ENCODE measurements around the gene ALDH16A1.

Gene ALDH16A1

DNA sequence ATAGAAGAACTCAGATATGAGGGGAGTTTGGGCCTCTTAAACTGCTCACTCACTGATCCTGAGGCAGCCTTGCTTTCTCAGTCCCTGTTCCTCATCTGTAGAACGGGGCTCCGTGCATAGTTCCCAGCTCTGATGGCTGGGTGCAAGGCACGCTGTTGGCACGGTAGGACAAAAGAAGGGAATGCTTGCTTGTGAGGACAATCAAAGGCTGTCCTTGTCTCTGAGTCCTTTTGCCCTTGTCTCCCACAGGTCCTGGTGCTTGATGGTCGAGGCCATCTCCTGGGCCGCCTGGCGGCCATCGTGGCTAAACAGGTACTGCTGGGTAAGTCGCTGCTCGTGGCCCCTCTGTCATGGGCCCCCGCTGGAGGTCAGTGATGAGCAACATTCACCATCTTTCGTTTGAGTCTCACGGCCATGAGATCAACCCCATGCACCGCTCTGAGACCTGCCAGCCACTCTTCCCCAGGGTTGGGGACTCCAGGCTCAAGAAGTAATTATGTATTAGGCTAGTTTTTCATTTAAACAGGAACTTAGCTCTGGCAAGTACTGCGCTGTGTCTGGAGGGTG is 36.7 kb downstream of the ALDH16A1 start:
- no peak for DNase-seq

DNA sequence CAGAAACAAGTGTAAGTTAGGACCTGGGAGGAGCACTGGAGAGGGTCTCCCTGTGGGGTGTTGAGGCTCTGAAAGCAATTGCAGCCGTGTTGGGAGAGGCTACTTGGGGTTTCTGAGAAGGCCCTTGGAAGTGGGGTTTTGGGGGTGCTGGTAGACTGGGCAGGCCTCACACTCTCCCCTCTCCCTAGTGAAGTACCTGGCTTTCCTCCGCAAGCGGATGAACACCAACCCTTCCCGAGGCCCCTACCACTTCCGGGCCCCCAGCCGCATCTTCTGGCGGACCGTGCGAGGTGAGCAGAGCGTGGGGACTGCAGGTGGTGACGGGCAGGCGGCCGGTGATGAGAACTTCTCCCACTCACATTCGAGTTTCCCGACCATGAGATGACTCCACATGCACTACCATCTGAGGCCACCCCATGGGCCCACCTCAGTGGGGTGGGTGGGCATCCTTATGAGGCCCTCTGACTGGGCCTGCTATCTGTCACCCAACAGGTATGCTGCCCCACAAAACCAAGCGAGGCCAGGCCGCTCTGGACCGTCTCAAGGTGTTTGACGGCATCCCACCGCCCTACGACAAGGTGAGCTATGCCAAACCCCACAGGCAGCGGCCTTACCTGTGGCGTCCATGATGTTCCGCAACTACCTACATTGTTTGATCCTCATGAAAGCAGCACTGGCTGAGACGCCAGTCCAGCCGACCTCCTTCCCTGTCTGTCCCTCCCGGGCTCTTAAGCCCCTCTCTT is 37.4 kb downstream of the ALDH16A1 start:
- no peak for DNase-seq

DNA sequence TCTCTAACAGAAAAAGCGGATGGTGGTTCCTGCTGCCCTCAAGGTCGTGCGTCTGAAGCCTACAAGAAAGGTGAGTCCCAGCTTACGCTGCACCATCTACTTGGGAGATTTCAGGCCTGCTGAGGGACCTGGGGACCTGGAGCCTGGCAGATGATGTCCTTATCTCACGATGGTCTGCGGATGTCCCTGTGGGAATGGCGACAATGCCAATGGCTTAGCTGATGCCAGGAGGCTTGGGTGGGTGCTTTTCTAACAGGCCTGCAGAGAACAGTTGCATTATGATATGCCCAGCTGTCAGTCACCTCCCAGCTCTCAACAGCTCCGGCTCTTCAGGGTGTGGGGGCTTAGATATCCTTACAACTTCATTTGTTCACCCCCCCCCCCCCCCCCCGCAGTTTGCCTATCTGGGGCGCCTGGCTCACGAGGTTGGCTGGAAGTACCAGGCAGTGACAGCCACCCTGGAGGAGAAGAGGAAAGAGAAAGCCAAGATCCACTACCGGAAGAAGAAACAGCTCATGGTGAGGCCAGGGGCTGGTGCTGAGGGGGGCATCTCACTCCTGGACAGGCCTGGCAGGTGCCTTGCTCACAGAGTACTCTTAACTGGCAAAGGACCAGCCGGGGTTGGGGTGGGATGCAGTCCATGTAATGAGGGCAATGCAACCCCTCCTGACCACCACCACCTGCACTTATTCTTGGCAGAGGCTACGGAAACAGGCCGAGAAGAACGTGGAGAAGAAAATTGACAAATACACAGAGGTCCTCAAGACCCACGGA is 38.2 kb downstream of the ALDH16A1 start:
- DNase-seq, result no peak

DNA sequence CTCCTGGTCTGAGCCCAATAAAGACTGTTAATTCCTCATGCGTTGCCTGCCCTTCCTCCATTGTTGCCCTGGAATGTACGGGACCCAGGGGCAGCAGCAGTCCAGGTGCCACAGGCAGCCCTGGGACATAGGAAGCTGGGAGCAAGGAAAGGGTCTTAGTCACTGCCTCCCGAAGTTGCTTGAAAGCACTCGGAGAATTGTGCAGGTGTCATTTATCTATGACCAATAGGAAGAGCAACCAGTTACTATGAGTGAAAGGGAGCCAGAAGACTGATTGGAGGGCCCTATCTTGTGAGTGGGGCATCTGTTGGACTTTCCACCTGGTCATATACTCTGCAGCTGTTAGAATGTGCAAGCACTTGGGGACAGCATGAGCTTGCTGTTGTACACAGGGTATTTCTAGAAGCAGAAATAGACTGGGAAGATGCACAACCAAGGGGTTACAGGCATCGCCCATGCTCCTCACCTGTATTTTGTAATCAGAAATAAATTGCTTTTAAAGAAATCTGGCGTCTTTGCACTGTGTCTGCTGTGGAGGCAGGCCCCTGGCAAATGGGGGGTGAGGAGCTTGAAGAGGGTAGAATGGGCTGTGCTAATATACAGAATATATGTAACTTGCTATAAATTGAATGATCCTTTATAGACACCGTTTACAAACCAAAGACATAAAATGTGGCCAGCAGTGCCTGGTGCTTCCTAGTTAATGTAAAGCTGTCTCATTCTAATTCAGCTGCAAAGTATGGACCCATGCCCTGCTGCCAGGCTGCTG is 39.0 kb downstream of the ALDH16A1 start:
- no peak for DNase-seq

DNA sequence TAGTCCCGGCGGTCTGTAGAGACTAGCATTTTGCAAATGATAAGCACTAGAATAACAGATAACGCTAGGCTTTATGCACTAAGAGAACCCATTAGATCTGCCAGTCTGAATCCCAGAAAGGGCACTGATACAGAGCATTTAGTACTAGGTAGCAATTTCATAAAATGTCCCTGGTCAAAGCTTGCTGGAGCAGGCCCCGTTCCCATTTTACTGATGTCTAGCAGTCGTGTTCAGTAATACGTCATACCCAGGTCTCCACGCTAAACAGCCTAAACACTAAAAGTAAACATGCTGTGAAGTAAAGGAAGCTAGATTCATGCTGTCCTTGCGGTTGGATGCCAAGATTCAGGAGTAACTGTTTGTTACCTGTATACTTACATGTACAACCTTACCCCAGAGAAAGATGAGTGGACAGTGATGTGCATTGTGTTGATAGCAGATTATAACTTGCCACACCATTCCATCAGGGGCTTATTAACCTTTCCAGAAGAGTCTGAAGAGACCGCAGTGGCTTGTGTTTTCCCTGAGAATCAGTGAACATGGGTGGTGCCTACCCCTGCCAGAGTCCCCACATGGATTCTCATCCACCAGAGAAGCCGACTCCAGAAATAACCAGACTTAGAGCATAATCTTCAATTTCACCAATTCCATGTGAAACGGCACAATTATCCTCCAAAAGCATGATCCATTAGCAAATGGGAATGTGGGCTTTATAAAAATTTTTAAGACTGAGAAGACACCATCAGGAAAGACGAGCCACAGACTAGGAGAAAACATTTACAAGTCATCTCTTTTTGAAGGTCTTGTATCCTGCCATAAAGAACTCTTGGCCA is 39.8 kb downstream of the ALDH16A1 start:
- DNase-seq, result no peak

DNA sequence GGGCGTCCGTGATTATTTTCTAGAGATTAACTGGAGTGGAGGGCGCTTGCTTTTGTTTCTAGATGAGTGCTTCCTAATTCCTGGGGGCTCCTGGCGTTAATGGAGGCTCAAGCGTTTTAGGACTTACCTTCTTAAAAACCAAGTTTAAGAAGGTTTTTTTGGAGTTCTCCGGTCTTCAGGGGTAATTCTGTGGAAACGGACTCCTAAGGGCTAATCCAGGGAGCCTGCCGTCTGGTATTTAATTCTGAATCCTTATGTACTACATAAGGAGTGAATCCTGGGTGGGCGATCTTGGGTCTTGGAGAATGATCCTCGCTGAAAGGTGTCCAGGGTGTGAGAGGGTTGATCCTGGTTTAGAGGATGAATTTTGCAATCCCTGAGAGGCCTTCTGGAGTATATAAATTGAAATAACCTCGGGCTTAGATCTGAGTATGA is 43.6 kb downstream of the ALDH16A1 start:
- no peak for DNase-seq

DNA sequence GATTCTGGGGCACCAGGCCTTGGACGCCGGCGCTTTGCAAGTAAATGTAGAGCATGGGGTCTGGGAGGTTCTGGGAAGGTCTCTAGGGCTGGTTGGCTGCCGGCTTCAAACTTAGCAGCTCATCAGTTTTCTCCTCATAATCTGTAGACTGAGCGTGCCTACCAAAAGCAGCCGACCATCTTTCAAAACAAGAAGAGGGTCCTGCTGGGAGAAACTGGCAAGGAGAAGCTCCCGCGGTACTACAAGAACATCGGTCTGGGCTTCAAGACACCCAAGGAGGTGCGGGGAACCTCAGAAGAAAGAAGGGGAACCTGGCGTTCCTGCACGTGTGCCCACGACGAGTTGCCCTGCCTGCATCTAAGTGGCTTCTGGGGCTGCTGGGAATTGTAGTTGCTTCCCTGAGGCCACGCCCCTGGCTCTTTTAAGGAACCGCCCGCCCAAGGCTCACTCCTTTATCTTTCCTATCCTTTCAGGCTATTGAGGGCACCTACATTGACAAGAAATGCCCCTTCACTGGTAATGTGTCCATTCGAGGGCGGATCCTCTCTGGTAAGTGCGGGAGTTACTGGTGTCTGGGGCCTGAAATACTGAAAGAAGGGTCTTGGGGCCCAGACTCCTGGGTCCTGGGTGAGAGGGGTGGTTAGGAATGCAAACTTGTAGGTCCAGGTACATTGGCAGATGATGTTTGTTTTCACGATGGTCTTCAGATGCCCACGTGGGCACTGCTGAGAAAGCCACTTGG is 44.2 kb downstream of the ALDH16A1 start:
- DNase-seq, result peak; percentile 21

DNA sequence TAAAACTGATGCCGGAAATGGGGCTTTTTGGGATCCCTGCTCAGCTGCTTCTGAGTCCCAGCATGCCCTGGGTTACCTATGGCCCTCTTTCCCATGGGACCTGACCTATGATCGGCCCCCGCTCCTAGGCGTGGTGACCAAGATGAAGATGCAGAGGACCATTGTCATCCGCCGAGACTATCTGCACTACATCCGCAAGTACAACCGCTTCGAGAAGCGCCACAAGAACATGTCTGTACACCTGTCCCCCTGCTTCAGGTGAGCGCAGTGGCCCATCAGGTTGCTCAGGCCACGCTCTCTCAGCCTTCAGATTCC is 44.7 kb downstream of the ALDH16A1 start:
- DNase-seq, result no peak

DNA sequence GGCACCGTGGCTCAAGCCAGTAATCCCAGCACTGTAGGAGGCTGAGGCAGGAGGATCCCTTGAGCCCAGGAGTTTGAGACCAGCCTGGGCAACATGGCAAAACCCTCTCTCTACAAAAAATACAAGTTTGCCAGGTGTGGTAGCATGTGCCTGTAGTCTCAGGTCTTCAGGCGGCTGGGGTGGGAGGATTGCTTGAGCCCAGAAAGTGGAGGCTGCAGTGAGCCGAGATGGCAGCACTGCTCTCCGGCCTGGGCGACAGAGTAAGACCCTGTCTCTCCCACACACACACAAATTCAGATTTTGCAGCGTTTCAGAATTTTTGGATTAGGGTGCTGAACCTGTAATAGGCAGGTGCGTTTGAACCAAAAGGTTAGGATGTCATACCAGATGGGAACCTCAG is 45.5 kb downstream of the ALDH16A1 start:
- no peak for DNase-seq

DNA sequence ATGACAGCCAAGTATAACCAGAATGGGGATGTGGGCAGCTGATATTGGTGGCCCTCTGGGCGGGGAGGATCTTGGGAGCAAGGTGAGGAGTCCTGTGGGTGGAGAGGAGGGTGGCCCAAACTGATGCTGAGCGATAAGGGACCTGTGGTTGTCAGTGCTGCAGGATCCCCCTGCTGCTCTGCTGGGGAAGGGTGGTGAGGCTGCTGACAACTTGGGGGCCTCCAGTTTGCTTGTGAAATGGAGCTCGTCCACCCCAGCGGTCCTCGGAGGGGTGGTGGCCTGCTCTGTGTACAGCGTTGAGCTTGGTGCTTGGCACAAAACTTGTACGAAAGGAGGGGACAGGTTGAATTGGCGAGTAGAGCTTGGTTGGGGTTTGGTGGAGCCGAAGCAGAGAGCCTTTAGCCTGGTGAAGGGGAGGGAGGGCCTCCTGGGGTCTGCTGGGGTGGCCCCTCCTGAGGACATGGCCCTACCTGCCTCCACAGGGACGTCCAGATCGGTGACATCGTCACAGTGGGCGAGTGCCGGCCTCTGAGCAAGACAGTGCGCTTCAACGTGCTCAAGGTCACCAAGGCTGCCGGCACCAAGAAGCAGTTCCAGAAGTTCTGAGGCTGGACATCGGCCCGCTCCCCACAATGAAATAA is 46.1 kb downstream of the ALDH16A1 start:
- DNase-seq, result no peak

DNA sequence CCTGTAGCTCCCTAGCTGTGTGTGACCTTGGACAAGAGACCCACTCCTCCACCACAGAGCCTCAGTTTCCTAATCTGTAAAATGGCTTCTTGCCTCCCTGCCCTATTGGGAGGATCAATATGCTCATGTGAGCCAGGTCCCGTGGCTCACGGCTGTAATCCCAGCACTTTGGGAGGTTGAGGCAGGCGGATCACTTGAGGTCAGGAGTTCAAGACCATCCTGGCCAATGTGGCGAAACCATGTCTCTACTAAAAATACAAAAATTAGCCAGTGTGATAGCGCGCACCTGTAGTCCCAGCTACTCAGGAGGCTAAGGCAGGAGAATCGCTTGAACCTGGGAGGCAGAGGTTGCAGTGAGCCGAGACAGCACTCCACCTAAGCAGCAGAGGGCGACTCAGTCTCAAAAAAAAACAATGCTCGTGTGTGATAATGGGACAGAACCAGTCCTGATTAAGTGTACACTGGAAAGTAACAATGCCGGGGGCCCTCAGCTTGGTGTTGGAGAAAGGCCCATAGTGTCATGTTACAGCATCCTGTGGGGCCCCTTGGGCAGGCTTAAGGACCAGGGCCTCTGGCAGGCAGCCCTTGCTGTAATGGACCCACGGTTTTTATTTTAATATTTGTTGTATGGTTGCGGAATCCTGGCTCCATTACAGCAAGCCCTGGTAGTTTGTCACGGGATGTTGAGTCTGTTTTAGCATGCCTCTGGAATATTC is 50.0 kb downstream of the ALDH16A1 start:
- peak; percentile 51 for DNase-seq

DNA sequence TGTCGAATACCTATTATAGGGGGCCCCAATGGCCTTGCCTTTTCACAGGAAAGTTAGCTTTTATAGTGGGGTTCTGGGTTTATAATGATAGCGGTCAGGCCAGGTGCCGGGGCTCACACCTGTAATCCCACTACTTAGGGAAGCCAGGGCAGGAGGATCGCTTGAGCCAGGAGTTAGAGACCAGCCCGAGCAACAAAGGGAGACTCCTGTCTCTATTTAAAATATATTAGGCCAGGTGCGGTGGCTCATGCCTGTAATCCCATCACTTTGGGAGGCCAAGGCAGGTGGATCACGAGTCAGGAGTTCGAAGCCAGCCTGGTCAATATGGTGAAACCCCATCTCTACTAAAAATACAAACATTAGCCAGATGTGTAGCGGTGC is 50.5 kb downstream of the ALDH16A1 start:
- no peak for DNase-seq

DNA sequence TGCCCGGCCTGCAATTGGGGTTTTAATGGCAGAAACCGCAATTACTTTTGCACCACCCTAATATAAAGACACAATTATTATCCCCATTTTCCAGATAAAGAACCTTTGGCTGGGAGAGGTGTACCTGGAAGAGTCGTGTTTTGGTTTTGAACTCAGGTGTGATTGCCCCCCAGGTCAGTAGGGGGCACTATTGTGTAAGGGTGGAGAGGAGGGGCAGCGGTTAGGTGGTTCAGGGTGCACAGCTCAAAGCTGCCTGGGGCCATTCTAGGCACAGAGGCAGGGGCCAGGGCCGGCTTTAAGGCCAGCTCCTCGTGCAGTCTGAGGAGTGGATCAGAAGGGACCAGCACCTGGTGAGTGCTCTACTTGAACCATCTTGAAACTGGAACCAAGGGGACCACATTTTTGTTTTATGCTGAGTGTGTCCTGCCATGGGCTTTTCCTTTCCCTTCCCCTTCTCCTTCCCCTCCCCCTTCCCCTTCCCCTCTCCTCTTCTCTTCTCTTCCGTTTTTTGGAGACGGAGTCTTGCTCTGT is 53.6 kb downstream of the ALDH16A1 start:
- peak; percentile 50 for DNase-seq

DNA sequence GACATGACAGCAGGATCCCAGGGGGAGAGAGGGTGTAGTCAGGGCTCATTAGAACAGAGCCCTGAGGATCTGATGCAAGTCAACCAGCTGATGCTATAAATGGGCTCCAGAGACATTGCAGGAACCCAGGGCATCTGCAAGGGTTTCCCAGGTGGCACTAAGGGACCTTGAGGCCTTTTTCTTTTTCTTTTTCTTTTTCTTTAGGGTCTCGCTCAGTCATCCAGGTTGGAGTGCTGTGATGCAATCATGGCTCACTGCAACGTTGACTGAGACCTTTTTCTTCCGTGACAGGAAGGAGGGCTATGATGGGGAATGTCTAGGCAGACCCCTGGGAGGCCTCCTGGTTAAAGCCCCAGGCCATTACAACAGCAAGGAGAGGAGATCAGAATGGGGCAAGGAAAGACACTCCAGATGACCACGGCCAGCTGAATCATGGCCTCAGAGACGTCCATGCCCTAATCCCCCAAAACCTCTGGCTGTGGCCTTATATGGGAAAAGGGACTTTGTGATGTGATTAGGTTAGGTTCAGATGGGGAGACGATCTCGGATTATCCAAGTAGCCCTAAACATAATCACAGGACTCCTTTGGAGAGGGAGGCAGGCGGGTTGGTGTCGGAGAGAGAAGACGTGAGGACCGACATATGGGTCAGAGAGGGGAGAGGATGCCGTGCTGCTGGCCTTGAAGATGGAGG is 54.9 kb downstream of the ALDH16A1 start:
- DNase-seq, result no peak

DNA sequence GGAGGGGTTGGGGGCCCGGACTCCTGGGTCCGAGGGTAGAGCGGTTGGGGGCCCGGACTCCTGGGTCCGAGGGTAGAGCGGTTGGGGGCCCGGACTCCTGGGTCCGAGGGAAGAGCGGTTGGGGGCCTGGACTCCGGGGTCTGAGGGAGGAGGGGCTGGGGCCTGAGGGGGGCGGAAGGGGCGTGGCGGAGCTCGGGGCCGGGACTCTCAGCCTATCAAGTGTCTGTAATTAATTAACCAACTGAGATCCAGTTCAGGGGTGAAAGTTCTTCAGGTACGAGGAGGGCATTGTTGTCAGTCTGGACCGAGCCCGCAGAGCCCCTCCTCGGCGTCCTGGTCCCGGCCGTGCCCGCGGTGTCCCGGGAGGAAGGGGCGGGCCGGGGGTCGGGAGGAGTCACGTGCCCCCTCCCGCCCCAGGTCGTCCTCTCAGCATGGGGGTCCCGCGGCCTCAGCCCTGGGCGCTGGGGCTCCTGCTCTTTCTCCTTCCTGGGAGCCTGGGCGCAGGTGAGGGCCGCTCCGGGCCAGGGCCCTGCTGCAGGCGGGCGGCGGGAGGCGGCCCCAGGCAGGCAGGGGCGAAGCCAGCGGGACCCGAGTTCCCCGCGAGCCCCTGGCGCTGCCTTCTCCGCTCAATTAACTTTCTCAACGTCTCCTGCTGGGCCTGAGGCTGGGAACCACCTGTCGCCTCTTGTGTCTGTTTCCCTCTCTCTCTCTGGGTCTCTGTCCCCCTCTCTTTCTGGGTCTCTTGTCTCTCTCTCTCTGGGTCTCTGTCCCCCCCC is 60.1 kb downstream of the ALDH16A1 start:
- DNase-seq, result no peak

DNA sequence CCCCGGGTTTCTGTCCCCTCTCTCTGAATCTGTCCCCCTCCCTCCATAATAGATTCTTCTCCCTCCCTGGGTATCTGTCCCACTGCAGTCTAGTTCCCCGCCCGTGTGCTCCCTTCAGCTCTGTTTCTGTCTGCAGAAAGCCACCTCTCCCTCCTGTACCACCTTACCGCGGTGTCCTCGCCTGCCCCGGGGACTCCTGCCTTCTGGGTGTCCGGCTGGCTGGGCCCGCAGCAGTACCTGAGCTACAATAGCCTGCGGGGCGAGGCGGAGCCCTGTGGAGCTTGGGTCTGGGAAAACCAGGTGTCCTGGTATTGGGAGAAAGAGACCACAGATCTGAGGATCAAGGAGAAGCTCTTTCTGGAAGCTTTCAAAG is 60.7 kb downstream of the ALDH16A1 start:
- DNase-seq, result no peak

DNA sequence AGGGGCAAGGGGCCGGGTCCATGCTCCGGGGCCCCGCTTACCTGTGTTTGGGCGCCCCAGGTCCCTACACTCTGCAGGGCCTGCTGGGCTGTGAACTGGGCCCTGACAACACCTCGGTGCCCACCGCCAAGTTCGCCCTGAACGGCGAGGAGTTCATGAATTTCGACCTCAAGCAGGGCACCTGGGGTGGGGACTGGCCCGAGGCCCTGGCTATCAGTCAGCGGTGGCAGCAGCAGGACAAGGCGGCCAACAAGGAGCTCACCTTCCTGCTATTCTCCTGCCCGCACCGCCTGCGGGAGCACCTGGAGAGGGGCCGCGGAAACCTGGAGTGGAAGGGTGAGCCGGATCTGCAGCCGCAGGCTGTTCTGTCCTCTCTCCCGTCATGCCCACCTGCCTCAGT is 61.1 kb downstream of the ALDH16A1 start:
- DNase-seq, result no peak

DNA sequence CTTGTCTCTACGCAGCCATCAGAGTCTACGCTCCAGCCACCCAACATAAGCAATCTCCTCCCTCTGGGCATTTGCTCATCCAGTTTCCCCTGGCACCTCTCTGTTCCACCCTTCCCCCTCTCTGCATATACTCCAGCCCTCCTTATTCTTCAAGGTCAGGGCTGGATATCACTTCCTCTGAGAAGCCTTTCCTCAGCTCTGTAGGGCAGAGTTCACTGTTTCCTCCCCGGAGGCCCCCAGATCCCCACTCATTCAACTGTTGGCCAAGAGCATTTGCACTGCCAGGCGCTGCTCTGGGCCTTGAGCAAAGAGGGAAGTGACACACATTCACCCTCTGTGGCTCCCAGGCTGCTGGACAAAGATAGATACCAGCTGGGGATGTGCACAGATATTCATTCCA is 62.7 kb downstream of the ALDH16A1 start:
- no peak for DNase-seq

DNA sequence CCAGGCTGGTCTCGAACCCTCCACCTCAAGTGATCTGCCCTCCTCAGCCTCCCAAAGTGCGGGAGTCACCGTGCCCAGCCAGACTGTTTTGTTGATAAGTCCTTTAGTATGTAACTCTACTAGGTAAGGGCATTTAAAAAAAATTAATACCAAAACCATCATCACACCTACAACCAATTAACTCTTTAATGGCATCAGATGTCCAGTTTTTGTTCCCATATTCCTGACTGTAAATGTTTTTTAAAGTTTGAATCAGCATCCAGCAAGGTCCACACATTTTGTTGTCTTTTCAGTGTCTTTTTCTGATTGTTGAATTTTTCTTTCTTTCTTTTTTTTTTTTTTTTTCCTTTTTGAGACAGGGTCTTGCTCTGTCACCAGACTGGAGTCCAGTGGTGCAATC is 65.0 kb downstream of the ALDH16A1 start:
- no peak for DNase-seq
